H1 (cell line): ENCODE data around the gene TBC1D24. TPM values are rescaled to one million over a fixed set of nuclear protein-coding genes. Genes with fewer than 3 reads are reported as not detected.

Experiments
- CTCF ChIA-PET: fragments of 300-600 bp; sonication (Branson Sonifier 250); formaldehyde crosslinking; loops from one replicate; lab custom pipeline; 2021; ENCODE audit not compliant: partially characterized antibody; lab: Charles Lee
- POLR2A ChIA-PET: fragments of 300-600 bp; sonication (Branson Sonifier 250); formaldehyde crosslinking; loops from one replicate; lab custom pipeline; 2021; ENCODE audit warnings: inconsistent platforms; ENCODE audit not compliant: partially characterized antibody; lab: Charles Lee
- DNase-seq, 2 experiments: peaks; one replicate each; pipeline versions ENCODE4 v3.0.0 to v3.0.0-alpha.2; 2010 to 2022; ENCODE audit warnings: low spot score in 2 of 2, low read depth in 1 of 2, mixed read lengths in 1 of 2
- FAIRE-seq: peaks from 2 replicates; lab custom pipeline; 2011; peaks lifted over from hg19 to GRCh38; lab: Jason Lieb, UNC
- H2AFZ ChIP-seq: 2 replicates; pipeline ENCODE4 v1.8.1; 2012; ENCODE audit warnings: low read length, inconsistent platforms
- H2AK5ac ChIP-seq: 2 replicates; pipeline ENCODE4 v1.6.1; 2013; ENCODE audit warnings: low read depth, low read length
- H2BK120ac ChIP-seq: replicated peaks from 2 replicates; pipeline ENCODE3; 2013; ENCODE audit warnings: low read depth, low read length, inconsistent platforms
- H2BK12ac ChIP-seq: 2 replicates; pipeline ENCODE4 v1.6.1; 2013; ENCODE audit warnings: low read depth, low read length
- H2BK15ac ChIP-seq: 2 replicates; pipeline ENCODE4 v1.6.1; 2013; ENCODE audit warnings: low read length
- H2BK20ac ChIP-seq: 2 replicates; pipeline ENCODE4 v1.6.1; 2013; ENCODE audit warnings: low read length
- H2BK5ac ChIP-seq: 2 replicates; pipeline ENCODE4 v1.6.1; 2013; ENCODE audit warnings: low read depth, low read length
- H3K14ac ChIP-seq: 2 replicates; pipeline ENCODE4 v1.6.1; 2013; ENCODE audit warnings: inconsistent platforms; ENCODE audit not compliant: insufficient read length
- H3K18ac ChIP-seq: 2 replicates; pipeline ENCODE4 v1.6.1; 2013; ENCODE audit warnings: low read length; ENCODE audit errors: extremely low read depth
- H3K23ac ChIP-seq: 2 replicates; pipeline ENCODE4 v1.6.1; 2013; ENCODE audit warnings: inconsistent platforms; ENCODE audit not compliant: insufficient read length
- H3K23me2 ChIP-seq: 2 replicates; pipeline ENCODE4 v1.6.1; 2013; ENCODE audit warnings: low read depth, low read length
- H3K27ac ChIP-seq: 2 replicates; pipeline ENCODE4 v1.6.1; 2011; ENCODE audit warnings: low read depth, low read length, inconsistent platforms
- H3K27me3 ChIP-seq, 4 experiments: replicated peaks in 1 of 4; 1 replicate in 1 of 4; 2 replicates in 3 of 4; pipeline versions ENCODE4 v1.6.1 to v1.8.1; 2011 to 2013; ENCODE audit warnings: low read length in 3 of 4, mild to moderate bottlenecking in 3 of 4, inconsistent platforms in 2 of 4, mixed read lengths in 2 of 4, moderate library complexity in 1 of 4; ENCODE audit not compliant: control insufficient read depth in 3 of 4, insufficient read depth in 3 of 4; ENCODE audit errors: extremely low read depth in 1 of 4
- H3K36me3 ChIP-seq, 4 experiments: 2 replicates each; pipeline versions ENCODE4 v1.6.1 to v1.8.1; 2011 to 2013; ENCODE audit warnings: mild to moderate bottlenecking in 4 of 4, low read length in 3 of 4, moderate library complexity in 2 of 4, control low read depth in 1 of 4, inconsistent platforms in 1 of 4; ENCODE audit not compliant: insufficient read depth in 4 of 4, control insufficient read depth in 2 of 4
- H3K4ac ChIP-seq: replicated peaks from 2 replicates; pipeline ENCODE3; 2013; ENCODE audit warnings: low read length, low read depth, mixed read lengths, inconsistent platforms; ENCODE audit not compliant: insufficient read length
- H3K4me1 ChIP-seq, 4 experiments: replicated peaks in 1 of 4; 1 replicate in 1 of 4; 2 replicates in 3 of 4; pipeline versions ENCODE4 v1.6.1 to v1.8.1; 2011 to 2013; ENCODE audit warnings: low read length in 3 of 4, inconsistent platforms in 2 of 4, mixed read lengths in 1 of 4; ENCODE audit not compliant: insufficient read depth in 4 of 4, control insufficient read depth in 3 of 4
- H3K4me2 ChIP-seq, 2 experiments: 2 replicates each; pipeline versions ENCODE4 v1.6.1 to v1.8.1; 2011 to 2013; ENCODE audit warnings: low read depth in 2 of 2, low read length in 2 of 2, control low read depth in 1 of 2, inconsistent platforms in 1 of 2, mild to moderate bottlenecking in 1 of 2; ENCODE audit not compliant: insufficient read depth in 1 of 2
- H3K4me3 ChIP-seq, 4 experiments: fragments of 200-600, 300-600 bp in 1 of 4; sonication (generic), shearing (Covaris generic), sonication (Bioruptor Twin) in 1 of 4; 2 replicates each; pipeline versions ENCODE4 v1.5.1 to v1.8.1; 2011 to 2016; ENCODE audit warnings: low read length in 4 of 4, low read depth in 3 of 4, control low read depth in 2 of 4, inconsistent platforms in 2 of 4, mild to moderate bottlenecking in 2 of 4, mixed read lengths in 1 of 4, moderate library complexity in 1 of 4; ENCODE audit not compliant: insufficient read depth in 2 of 4; ENCODE audit errors: extremely low read depth in 1 of 4
- H3K56ac ChIP-seq: replicated peaks from 2 replicates; pipeline ENCODE3; 2013; ENCODE audit warnings: low read depth, mild to moderate bottlenecking, mixed read lengths, low read length, inconsistent platforms; ENCODE audit not compliant: insufficient read length
- H3K79me1 ChIP-seq: 2 replicates; pipeline ENCODE4 v1.6.1; 2013; ENCODE audit warnings: low read depth, low read length, control low read depth
- H3K79me2 ChIP-seq, 2 experiments: 2 replicates each; pipeline versions ENCODE4 v1.6.1 to v1.8.1; 2012 to 2013; ENCODE audit warnings: low read length in 2 of 2, mild to moderate bottlenecking in 2 of 2, inconsistent platforms in 1 of 2; ENCODE audit not compliant: insufficient read depth in 2 of 2, control insufficient read depth in 1 of 2
- H3K9ac ChIP-seq, 4 experiments: replicated peaks in 1 of 4; 1 replicate in 1 of 4; 2 replicates in 3 of 4; pipeline versions ENCODE4 v1.6.1 to v1.8.1; 2011 to 2013; ENCODE audit warnings: low read depth in 3 of 4, low read length in 3 of 4, control low read depth in 2 of 4, mild to moderate bottlenecking in 2 of 4, moderate library complexity in 2 of 4, inconsistent platforms in 1 of 4; ENCODE audit errors: extremely low read depth in 1 of 4
- H3K9me3 ChIP-seq, 2 experiments: 2 replicates each; pipeline versions ENCODE4 v1.6.1 to v1.8.1; 2012 to 2013; ENCODE audit warnings: mild to moderate bottlenecking in 2 of 2, moderate library complexity in 2 of 2, control low read depth in 1 of 2, inconsistent platforms in 1 of 2, low read depth in 1 of 2, low read length in 1 of 2, mixed read lengths in 1 of 2; ENCODE audit not compliant: insufficient read depth in 2 of 2
- H4K20me1 ChIP-seq, 2 experiments: replicated peaks in 1 of 2; 2 replicates each; pipeline versions ENCODE3 to v1.8.1; 2011 to 2013; ENCODE audit warnings: inconsistent platforms in 2 of 2, low read length in 2 of 2, mild to moderate bottlenecking in 1 of 2; ENCODE audit not compliant: insufficient read depth in 2 of 2, control insufficient read depth in 1 of 2
- H4K5ac ChIP-seq: 2 replicates; pipeline ENCODE4 v1.6.1; 2013; ENCODE audit warnings: low read length, low read depth, mixed read lengths, inconsistent platforms; ENCODE audit not compliant: insufficient read length
- H4K8ac ChIP-seq: 2 replicates; pipeline ENCODE4 v1.8.0; 2013; ENCODE audit warnings: mild to moderate bottlenecking, moderate library complexity, low read length, inconsistent platforms; ENCODE audit not compliant: insufficient read depth; ENCODE audit errors: extremely low read depth
- H4K91ac ChIP-seq: replicated peaks from 2 replicates; pipeline ENCODE3; 2013; ENCODE audit warnings: low read length, mixed read lengths, inconsistent platforms; ENCODE audit not compliant: insufficient read length
- KDM1A ChIP-seq: fragments of 200-600, 300-600 bp; sonication (generic); IDR thresholded peaks from 2 replicates; pipeline ENCODE4 v1.7.1; 2016; ENCODE audit warnings: mild to moderate bottlenecking, low read length, borderline replicate concordance
- KDM4A ChIP-seq: IDR thresholded peaks from one replicate; pipeline ENCODE4 v1.7.1; 2012; ENCODE audit warnings: low read depth, mild to moderate bottlenecking, moderate library complexity, low read length, inconsistent platforms; ENCODE audit not compliant: severe bottlenecking
- RBBP5 ChIP-seq: IDR thresholded peaks from 2 replicates; pipeline ENCODE4 v1.7.1; 2012; ENCODE audit warnings: low read depth, mild to moderate bottlenecking, inconsistent platforms, low read length, moderate library complexity, borderline replicate concordance
- RNF2 ChIP-seq: fragments of 200-900, 300-1000 bp; sonication (generic); IDR thresholded peaks from 2 replicates; pipeline ENCODE4 v1.7.1; 2016; ENCODE audit warnings: borderline replicate concordance, low read depth, mild to moderate bottlenecking, antibody characterized with exemption, low read length; ENCODE audit not compliant: poor library complexity, severe bottlenecking; ENCODE audit errors: missing control alignments
- RXRA ChIP-seq: IDR thresholded peaks from 2 replicates; pipeline ENCODE4 v1.6.1; 2011; ENCODE audit warnings: low read depth, mild to moderate bottlenecking, low read length, moderate library complexity; ENCODE audit not compliant: insufficient read depth
- SP1 ChIP-seq: IDR thresholded peaks from 2 replicates; pipeline ENCODE4 v1.6.1; 2011; ENCODE audit warnings: low read depth, low read length
- TEAD4 ChIP-seq: IDR thresholded peaks from 2 replicates; pipeline ENCODE4 v1.6.1; 2012; ENCODE audit warnings: low read depth, low read length, inconsistent platforms, mixed read lengths
- USF2 ChIP-seq: IDR thresholded peaks from 2 replicates; pipeline ENCODE4 v1.6.1; 2011; ENCODE audit warnings: low read length, improper control_type of control experiment
- WGBS, 2 experiments: shearing (Covaris generic) in 1 of 2; methylation state at CpG; one replicate each; pipeline versions ENCODE4 v1.1.6 to v1.1.7; 2013 to 2015; ENCODE audit warnings: low lambda C conversion rate in 2 of 2, mixed read lengths in 2 of 2, inconsistent platforms in 1 of 2, low coverage in 1 of 2, missing lambda C conversion rate in 1 of 2; ENCODE audit not compliant: insufficient replicate concordance in 2 of 2, insufficient coverage in 1 of 2, insufficient read length in 1 of 2; ENCODE audit errors: extremely low coverage in 1 of 2, missing lambda C conversion rate in 1 of 2; 5-methylcytosine and 5-hydroxymethylcytosine counted together
- polyA plus RNA-seq, 7 experiments: library from polyadenylated mRNA; depleted of rRNA in 3 of 7; stranded (reverse) in 5 of 7; unstranded in 2 of 7; fragments of >200 nt in 5 of 7; fragments of 200-250 nt in 2 of 7; gene quantifications; 1 replicate in 5 of 7; 2 replicates in 1 of 7; 4 replicates in 1 of 7; pipeline versions ENCODE4 v1.2.1 to v1.2.3, GENCODE V29; 2011 to 2013; ENCODE audit warnings: missing spikeins in 2 of 7, mixed read lengths in 2 of 7
- total RNA-seq: library from RNA; stranded (reverse); fragmentation: NEBNext Ultra II Directional; extraction: Animal tissue kit (Norgen Biotek cat#: 25700); gene quantifications from 2 replicates; pipeline ENCODE4 v1.2.1, GENCODE V29; 2021

The TBC1D24 gene
- total and polyA plus RNA-seq, 2 of the 8 experiments (the other 6 are each of a cell fraction or from before 2014, with no cell fraction given), result 8.7 to 21.5 TPM

GRCh38 chr16:2482249-2482648 lies 7.3 kb downstream of the TBC1D24 start:
- TF ChIP-seq RXRA (no peak), KDM4A (no peak), RBBP5 (no peak), KDM1A (no peak), SP1 (no peak), RNF2 (no peak), TEAD4 (no peak), USF2 (no peak)
- FAIRE-seq (no peak), DNase-seq (no peak)
- Histone ChIP-seq H4K91ac (no peak overlapping the region), H4K5ac (no peak overlapping the region), H3K56ac (no peak overlapping the region), H3K4me3 (no peak overlapping the region), H3K23me2 (no peaks in the 10 kb centered on the region), H3K9ac (no peak overlapping the region), H3K23ac (no peak overlapping the region), H3K9me3 (no peaks in the 10 kb centered on the region), H4K8ac (peak overlapping the region; percentile 38; the same call in 1 of the 2 replicates), H3K36me3 (no peaks in the 10 kb centered on the region), H3K27ac (no peak overlapping the region), H2BK5ac (no peak overlapping the region; the same call in 1 of the 2 replicates), H2AFZ (no peak overlapping the region), H3K4ac (no peak overlapping the region), H3K14ac (no peak overlapping the region), H3K27me3 (no peaks in the 10 kb centered on the region; a peak in 1 of 7 replicates), H3K4me1 (peaks cover 0 to 3% (median 0%) of the 10 kb centered on the region in 4 experiments; a peak in 1 of 7 replicates), H3K18ac (no peak overlapping the region), H2AK5ac (no peak overlapping the region), H4K20me1 (peaks cover 7% of the 10 kb centered on the region in 2 experiments), H3K79me2 (peaks cover 0 to 2% of the 10 kb centered on the region in 2 experiments; a peak in 1 of 4 replicates), H3K79me1 (peaks cover 24% of the 10 kb centered on the region), H2BK12ac (peak overlapping the region; percentile 50; the same call in 1 of the 2 replicates), H2BK120ac (no peak overlapping the region), H2BK20ac (no peak overlapping the region), H3K4me2 (no peak overlapping the region), H2BK15ac (no peak overlapping the region)
- 85% methylated on average over 13 of the region's 13 CpGs; no CpG with 5 or more reads in 1 of the 2 experiments for WGBS, 2 experiments
- ChIA-PET CTCF (interaction anchor here (0.6 to 2.9 kb wide), 7 partner anchors 13 to 52 kb away, joined by 3 to 23 read pairs (median 5); partner anchors contain the start of gene TEDC2), POLR2A (interaction anchor here (0.6 to 2.0 kb wide), 7 partner anchors 9 to 329 kb away, joined by 3 to 6 read pairs (median 4); partner anchors contain the start of gene ECI1)
